Activated CD4-positive, alpha-beta T cell treated with anti-CD3 and anti-CD28 coated beads, Interleukin-2, amount 10 ng/mL, durations not matched to agents 7 days and 5 days (primary cell): ENCODE measurements around the gene HSD11B2. TPM values are rescaled to one million over a fixed set of nuclear protein-coding genes. Genes with fewer than 3 reads are reported as not detected.
"Not testable (repeated sequence)": the region's sequence is repeated elsewhere in the genome, so short reads cannot be mapped to it uniquely, and the experiment has no call there.

Source experiments
- CTCF ChIA-PET: fragments of 350-600 bp; sonication (Branson Sonifier 250); formaldehyde crosslinking; loops from one replicate; lab custom pipeline; 2021; ENCODE audit warnings: antibody characterized with exemption; lab: Charles Lee
- POLR2A ChIA-PET: fragments of 350-600 bp; sonication (Branson Sonifier 250); formaldehyde crosslinking; loops from one replicate; lab custom pipeline; 2021; ENCODE audit warnings: antibody characterized with exemption; lab: Charles Lee
- DNase-seq: peaks from one replicate; pipeline ENCODE4 v3.0.0-alpha.2; 2020
- H3K27ac Mint-ChIP-seq: one replicate; pipeline ENCODE4 v1.8.0; 2021; ENCODE audit warnings: mild to moderate bottlenecking, moderate library complexity, mixed read lengths
- H3K27me3 Mint-ChIP-seq: one replicate; pipeline ENCODE4 v1.8.0; 2021; ENCODE audit warnings: mixed read lengths
- H3K36me3 Mint-ChIP-seq: one replicate; pipeline ENCODE4 v1.8.0; 2021; ENCODE audit warnings: low read depth, mixed read lengths
- H3K4me1 Mint-ChIP-seq: one replicate; pipeline ENCODE4 v1.8.0; 2021; ENCODE audit warnings: mixed read lengths
- H3K4me3 Mint-ChIP-seq: one replicate; pipeline ENCODE4 v1.8.0; 2021; ENCODE audit warnings: mild to moderate bottlenecking, moderate library complexity, mixed read lengths
- H3K9me3 Mint-ChIP-seq: one replicate; pipeline ENCODE4 v1.8.0; 2021; ENCODE audit warnings: mixed read lengths
- total RNA-seq, 2 experiments: library from RNA; stranded (reverse); gene quantifications; one replicate each; pipeline ENCODE4 v1.2.3, GENCODE V29; 2021

Gene HSD11B2
- total RNA-seq, 2 experiments from 2014 or later, result not detected

- H3K9me3 Mint-ChIP-seq, result no peaks in the 10 kb centered on the region
- H3K4me3 Mint-ChIP-seq, result no peak overlapping the region
- H3K27ac Mint-ChIP-seq, result no peak overlapping the region
- ChIA-PET CTCF (interaction anchor here (0.6 to 1.4 kb wide), 8 partner anchors 11 to 468 kb away, joined by 3 to 6 read pairs (median 3); partner anchors contain the start of gene ATP6V0D1), POLR2A (no interaction called here)
- no peak for DNase-seq
- H3K27me3 Mint-ChIP-seq, result peaks cover 25% of the 10 kb centered on the region
- peaks cover 8% of the 10 kb centered on the region for H3K4me1 Mint-ChIP-seq
- H3K36me3 Mint-ChIP-seq, result no peaks in the 10 kb centered on the region
These were observed 18.6 kb upstream of the HSD11B2 start for GRCh38 chr16:67412294-67412693.

DNA sequence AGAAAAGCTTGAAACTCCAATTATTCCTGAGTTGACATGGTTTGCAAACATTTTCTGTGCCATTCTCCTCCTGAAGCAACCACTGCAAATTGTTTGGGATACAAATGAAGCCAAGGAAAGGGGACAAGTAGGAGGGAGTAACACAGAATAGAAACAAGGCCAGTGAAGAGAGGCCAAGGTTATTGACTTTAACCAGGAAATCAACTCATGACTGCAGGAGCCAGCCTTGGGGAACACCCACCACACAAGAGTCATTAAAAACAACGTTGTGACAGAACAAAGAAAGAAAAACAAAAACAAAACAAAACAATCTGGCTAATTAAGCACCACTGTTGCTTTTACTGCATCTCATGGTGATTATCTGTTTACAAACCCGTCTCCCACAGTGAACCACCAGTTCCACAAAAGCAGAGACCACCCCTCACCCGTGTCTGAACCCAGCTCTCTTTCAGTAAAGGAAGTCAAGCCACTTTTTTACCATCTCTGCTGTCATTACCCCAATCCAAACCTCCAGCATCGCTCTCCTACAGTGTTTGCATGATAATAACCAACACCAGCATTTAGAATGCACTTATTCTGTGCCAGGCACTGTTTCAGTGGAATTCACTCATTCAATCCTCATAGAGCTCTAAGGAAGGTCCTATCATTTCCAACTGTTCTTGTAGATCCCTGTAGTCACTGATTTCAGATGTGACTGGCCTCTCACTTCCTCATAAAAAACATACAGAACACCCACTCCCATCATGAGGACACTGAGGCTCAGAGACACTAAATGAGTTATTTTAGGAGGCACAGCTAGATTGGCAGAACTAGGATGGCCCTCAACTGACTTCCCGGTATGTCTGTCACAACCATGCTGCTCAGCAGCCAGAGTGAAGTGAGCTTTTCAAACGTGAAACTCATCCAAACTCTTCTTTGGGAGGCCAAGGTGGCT, 16.7 kb upstream of the HSD11B2 start:
- no peak for DNase-seq
- ChIA-PET POLR2A (no interaction called here), CTCF (interaction anchor here (1.0 to 2.2 kb wide), 2 partner anchors 14 to 154 kb away, joined by 4 to 7 read pairs; no protein-coding TSS in a partner anchor)
- Mint-ChIP-seq H3K27ac (no peak overlapping the region), H3K36me3 (no peaks in the 10 kb centered on the region), H3K27me3 (peaks cover 33% of the 10 kb centered on the region), H3K4me1 (peaks cover 8% of the 10 kb centered on the region), H3K9me3 (no peaks in the 10 kb centered on the region), H3K4me3 (no peak overlapping the region)

- CTCF ChIA-PET, result not testable (repeated sequence)
These were observed 15.5 kb upstream of the HSD11B2 start for GRCh38 chr16:67415421-67415820.

GRCh38 chr16:67415872-67416793, 14.8 kb upstream of the HSD11B2 start, which contains the start of gene ZDHHC1:
Gene ZDHHC1, minus strand, starts transcription at chr16:67416477. Its CDS starts 8,702 bp downstream, at chr16:67407775.
- Mint-ChIP-seq H3K9me3 (no peaks in the 10 kb centered on the region), H3K4me1 (peaks cover 8% of the 10 kb centered on the region), H3K27ac (no peak within 1 kb of the TSS), H3K27me3 (peaks cover 36% of the 10 kb centered on the region), H3K4me3 (peak within 1 kb of the TSS; percentile 63), H3K36me3 (no peaks in the 10 kb centered on the region)
- ChIA-PET POLR2A (interaction anchor here (0.6 kb wide), 1 partner anchor 10 kb away, joined by 3 read pairs; no protein-coding TSS in a partner anchor), CTCF (interaction anchor here (0.6 to 1.5 kb wide), 6 partner anchors 12 to 155 kb away, joined by 3 to 8 read pairs (median 3); no protein-coding TSS in a partner anchor)
- peak; percentile 36 for DNase-seq

More at GRCh38 chr16:67415421-67415820, 15.5 kb upstream of the HSD11B2 start:
- H3K4me1 Mint-ChIP-seq, H3K9me3 Mint-ChIP-seq, POLR2A ChIA-PET, H3K36me3 Mint-ChIP-seq, H3K27ac Mint-ChIP-seq, DNase-seq: not testable (repeated sequence)
- peak overlapping the region; percentile 35 for H3K4me3 Mint-ChIP-seq
- peaks cover 39% of the 10 kb centered on the region for H3K27me3 Mint-ChIP-seq

GRCh38 chr16:67417333-67418061, 13.4 kb upstream of the HSD11B2 start:
- Mint-ChIP-seq H3K9me3 (no peaks in the 10 kb centered on the region), H3K36me3 (no peaks in the 10 kb centered on the region), H3K27me3 (peaks cover 37% of the 10 kb centered on the region), H3K27ac (no peak overlapping the region), H3K4me3 (no peak overlapping the region), H3K4me1 (peaks cover 8% of the 10 kb centered on the region)
- CTCF ChIA-PET, result interaction anchor here (1.0 to 1.5 kb wide), 3 partner anchors 10 to 93 kb away, joined by 3 to 8 read pairs (median 7); no protein-coding TSS in a partner anchor
- DNase-seq, result no peak
- POLR2A ChIA-PET, result no interaction called here

DNA sequence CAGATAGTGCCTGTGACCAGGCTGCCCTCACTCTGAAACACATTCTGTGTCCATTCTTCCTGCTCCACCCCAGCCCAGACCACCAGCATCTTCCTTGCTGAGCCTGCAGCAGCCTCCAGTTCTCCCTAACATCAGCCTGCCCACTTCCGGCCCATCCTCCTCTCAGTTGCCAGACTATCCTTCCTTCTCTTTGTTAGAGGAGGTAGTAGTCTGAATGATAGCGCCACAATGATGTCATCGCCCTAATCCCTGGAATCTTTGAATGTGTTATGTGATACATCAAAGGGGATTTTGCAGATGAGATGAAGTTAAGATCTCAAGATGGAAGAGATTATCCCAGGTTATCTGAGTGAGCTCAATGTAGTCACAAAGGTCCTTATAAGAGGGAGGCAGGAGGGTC, 11.4 kb upstream of the HSD11B2 start:
- Mint-ChIP-seq H3K9me3 (no peaks in the 10 kb centered on the region), H3K27me3 (peaks cover 37% of the 10 kb centered on the region), H3K4me1 (peaks cover 8% of the 10 kb centered on the region), H3K4me3 (no peak overlapping the region), H3K36me3 (no peaks in the 10 kb centered on the region), H3K27ac (no peak overlapping the region)
- DNase-seq, result no peak
- CTCF ChIA-PET, result no interaction called here
- POLR2A ChIA-PET, result no interaction called here

- Mint-ChIP-seq H3K36me3 (no peaks in the 10 kb centered on the region), H3K9me3 (no peaks in the 10 kb centered on the region), H3K4me3 (no peak overlapping the region), H3K27me3 (peaks cover 38% of the 10 kb centered on the region), H3K4me1 (peaks cover 8% of the 10 kb centered on the region), H3K27ac (no peak overlapping the region)
- DNase-seq, result no peak
- POLR2A ChIA-PET, result no interaction called here
- CTCF ChIA-PET, result interaction anchor here (0.6 to 1.4 kb wide), 3 partner anchors 9 to 17 kb away, joined by 3 to 5 read pairs (median 4); no protein-coding TSS in a partner anchor
These were observed 11.0 kb upstream of the HSD11B2 start for GRCh38 chr16:67419931-67420330.

DNA sequence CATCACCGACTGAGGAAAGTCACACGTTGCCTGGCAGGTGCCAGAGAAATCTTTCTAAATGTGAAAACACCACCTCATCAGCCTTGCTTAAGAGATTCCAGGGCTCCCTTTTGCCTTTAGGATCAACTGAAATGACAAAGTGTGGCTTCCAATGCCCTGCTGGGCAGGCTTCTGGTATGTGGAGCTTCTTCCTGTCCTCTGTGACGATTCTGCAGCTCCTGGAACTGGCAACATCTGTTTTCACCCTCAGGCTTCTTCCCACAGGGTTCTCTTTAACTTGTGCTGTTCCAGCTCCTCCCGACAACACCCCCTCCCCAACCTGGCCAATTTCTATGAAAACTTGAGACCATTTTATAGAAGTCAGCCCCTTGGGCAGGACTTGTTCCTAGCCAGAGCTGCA, 9.9 kb upstream of the HSD11B2 start:
- peaks cover 39% of the 10 kb centered on the region for H3K27me3 Mint-ChIP-seq

DNA sequence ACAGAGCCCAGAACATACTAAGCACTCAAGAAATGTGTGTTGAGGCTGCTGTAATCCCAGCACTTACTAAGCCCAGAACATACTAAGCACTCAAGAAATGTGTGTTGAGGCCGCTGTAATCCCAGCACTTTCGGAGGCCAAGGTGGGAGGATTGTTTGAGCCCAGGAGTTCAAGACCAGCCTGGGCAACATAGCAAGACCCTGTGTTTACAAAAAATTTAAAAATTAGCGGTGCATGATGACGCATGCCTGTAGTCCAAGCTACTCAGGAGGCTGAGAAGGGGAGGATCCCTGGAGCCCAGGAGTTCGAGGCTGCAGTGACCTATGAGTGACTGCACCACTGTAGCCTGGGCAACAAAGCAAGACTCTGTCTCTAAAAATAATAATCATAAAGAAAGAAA, 7.9 kb upstream of the HSD11B2 start:
- Mint-ChIP-seq H3K4me3 (no peak overlapping the region), H3K4me1 (no peaks in the 10 kb centered on the region), H3K9me3 (no peaks in the 10 kb centered on the region), H3K27me3 (peaks cover 34% of the 10 kb centered on the region), H3K27ac (no peak overlapping the region), H3K36me3 (no peaks in the 10 kb centered on the region)
- ChIA-PET CTCF (interaction anchor here (1.6 kb wide), 1 partner anchor 24 kb away, joined by 4 read pairs; no protein-coding TSS in a partner anchor), POLR2A (no interaction called here)
- DNase-seq, result no peak

More for the DNA sequence above, 9.9 kb upstream of the HSD11B2 start:
- H3K4me1 Mint-ChIP-seq, result peaks cover 4% of the 10 kb centered on the region
- no peaks in the 10 kb centered on the region for H3K9me3 Mint-ChIP-seq
- H3K36me3 Mint-ChIP-seq, result no peaks in the 10 kb centered on the region
- H3K27ac Mint-ChIP-seq, result no peak overlapping the region
- ChIA-PET POLR2A (no interaction called here), CTCF (interaction anchor here (0.6 to 1.4 kb wide), 9 partner anchors 8 to 526 kb away, joined by 3 to 5 read pairs (median 4); no protein-coding TSS in a partner anchor)
- H3K4me3 Mint-ChIP-seq, result no peak overlapping the region
- no peak for DNase-seq

DNA sequence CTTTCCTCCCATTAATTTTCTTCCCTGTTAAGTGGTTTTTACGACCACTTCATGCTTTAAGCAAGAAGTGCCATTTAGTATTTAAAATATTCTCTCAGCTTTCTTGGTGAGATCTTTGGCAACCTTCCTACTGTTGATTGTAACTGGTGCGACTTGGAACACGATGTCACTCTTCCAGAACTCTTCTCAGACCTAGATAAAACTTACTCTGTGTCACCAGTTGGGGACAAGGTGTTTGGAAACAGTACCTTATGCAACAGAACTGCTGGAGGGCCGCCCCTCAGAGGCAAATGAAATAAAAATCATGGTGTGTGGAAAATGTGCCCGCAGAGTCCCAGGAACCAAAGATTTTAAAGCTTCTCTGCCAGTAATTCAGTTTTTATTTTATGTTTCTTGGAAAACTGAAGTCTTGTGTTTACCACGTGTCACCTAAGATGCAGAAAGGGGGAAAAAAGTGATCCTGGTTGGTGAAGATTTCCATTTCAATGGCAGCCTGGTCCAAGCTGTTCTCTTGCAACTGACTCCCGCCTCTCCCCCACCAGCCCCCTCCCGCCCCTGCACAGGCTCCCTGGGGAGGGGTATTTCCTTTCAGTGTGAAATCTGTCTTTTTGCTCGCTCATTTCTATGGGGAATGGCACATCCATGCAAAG, 7.2 kb upstream of the HSD11B2 start:
- H3K27ac Mint-ChIP-seq, result no peak overlapping the region
- no peak for DNase-seq
- no peaks in the 10 kb centered on the region for H3K9me3 Mint-ChIP-seq
- no peaks in the 10 kb centered on the region for H3K36me3 Mint-ChIP-seq
- POLR2A ChIA-PET, result no interaction called here
- peaks cover 35% of the 10 kb centered on the region for H3K27me3 Mint-ChIP-seq
- CTCF ChIA-PET, result no interaction called here
- no peak overlapping the region for H3K4me3 Mint-ChIP-seq
- H3K4me1 Mint-ChIP-seq, result no peaks in the 10 kb centered on the region

DNA sequence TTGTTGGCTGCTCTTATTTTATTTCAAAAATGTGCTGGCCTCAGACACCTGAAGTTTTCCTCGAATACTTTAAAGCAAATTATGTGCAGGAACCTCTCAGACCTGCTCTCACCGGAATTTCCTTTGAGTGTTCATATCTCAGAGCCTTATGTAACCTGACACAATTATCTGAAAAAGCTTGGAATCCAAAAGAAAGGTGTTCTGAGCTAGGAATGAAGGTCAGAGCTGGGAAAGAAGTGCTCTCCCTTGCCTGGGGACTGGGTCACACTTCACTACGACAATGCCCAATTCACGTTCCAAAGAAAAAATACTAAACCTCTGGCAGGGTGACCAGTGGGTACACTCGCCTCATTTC, 6.7 kb upstream of the HSD11B2 start:
- CTCF ChIA-PET, result interaction anchor here (1.0 kb wide), 1 partner anchor 11 kb away, joined by 3 read pairs; no protein-coding TSS in a partner anchor
- Mint-ChIP-seq H3K36me3 (no peaks in the 10 kb centered on the region), H3K4me1 (no peaks in the 10 kb centered on the region), H3K27me3 (peaks cover 39% of the 10 kb centered on the region), H3K27ac (no peak overlapping the region), H3K9me3 (no peaks in the 10 kb centered on the region), H3K4me3 (no peak overlapping the region)
- POLR2A ChIA-PET, result no interaction called here
- DNase-seq, result no peak
